Caco-2 (cell line): ENCODE measurements around the gene CD300A. TPM values are rescaled to one million over a fixed set of nuclear protein-coding genes. Genes with fewer than 3 reads are reported as not detected.

Source experiments
- BruUV-seq: library from RNA; stranded (reverse); fragments of 400-500 nt; replicated peaks from 2 replicates; lab custom pipeline; 2021; lab: Mats Ljungman, UMichigan
- CTCF ChIA-PET: fragments of 300-600 bp; sonication (Branson Sonifier 250); formaldehyde crosslinking; loops from one replicate; lab custom pipeline; 2022; ENCODE audit warnings: antibody characterized with exemption; lab: Charles Lee
- POLR2A ChIA-PET: fragments of 300-600 bp; sonication (Branson Sonifier 250); formaldehyde crosslinking; loops from one replicate; lab custom pipeline; 2022; ENCODE audit warnings: antibody characterized with exemption; lab: Charles Lee
- DNase-seq, 2 experiments: peaks; one replicate each; pipeline versions ENCODE4 v3.0.0 to v3.0.0-alpha.2; 2020 to 2022
- H3K27me3 ChIP-seq: replicated peaks from 2 replicates; pipeline ENCODE4 v1.6.0; 2011; ENCODE audit warnings: low read length; ENCODE audit not compliant: control insufficient read depth, insufficient read depth
- H3K36me3 ChIP-seq: 2 replicates; pipeline ENCODE4 v1.5.1; 2011; ENCODE audit warnings: low read length; ENCODE audit not compliant: control insufficient read depth, insufficient read depth
- H3K4me1 ChIP-seq: fragments of 250-450 bp; sonication (Bioruptor Pico); 2 replicates; pipeline ENCODE4 v1.5.1; 2020; ENCODE audit warnings: mild to moderate bottlenecking
- H3K4me3 ChIP-seq: 2 replicates; pipeline ENCODE4 v1.5.1; 2011; ENCODE audit warnings: low read depth, mild to moderate bottlenecking, control low read depth, low read length
- H3K9me3 ChIP-seq: fragments of 250-450 bp; sonication (Bioruptor Pico); 2 replicates; pipeline ENCODE4 v1.5.1; 2020; ENCODE audit warnings: mild to moderate bottlenecking, moderate library complexity
- H3K27ac Mint-ChIP-seq: one replicate; pipeline ENCODE4 v1.8.0; 2022; ENCODE audit warnings: mixed read lengths; ENCODE audit not compliant: unreplicated experiment
- H3K27me3 Mint-ChIP-seq: one replicate; pipeline ENCODE4 v1.8.0; 2022; ENCODE audit warnings: mixed read lengths; ENCODE audit not compliant: insufficient read depth, unreplicated experiment
- H3K36me3 Mint-ChIP-seq: one replicate; pipeline ENCODE4 v1.8.0; 2022; ENCODE audit warnings: mild to moderate bottlenecking, mixed read lengths; ENCODE audit not compliant: insufficient read depth, unreplicated experiment
- H3K4me1 Mint-ChIP-seq: one replicate; pipeline ENCODE4 v1.8.0; 2022; ENCODE audit warnings: low read depth, mixed read lengths; ENCODE audit not compliant: unreplicated experiment
- H3K4me3 Mint-ChIP-seq: one replicate; pipeline ENCODE4 v1.8.0; 2022; ENCODE audit warnings: mild to moderate bottlenecking, moderate library complexity, mixed read lengths; ENCODE audit not compliant: unreplicated experiment
- H3K9me3 Mint-ChIP-seq: one replicate; pipeline ENCODE4 v1.8.0; 2022; ENCODE audit warnings: mixed read lengths; ENCODE audit not compliant: unreplicated experiment
- CTCF ChIP-seq, 2 experiments: fragments of 200-600 bp in 1 of 2; IDR thresholded peaks; 1 replicate in 1 of 2; 2 replicates in 1 of 2; pipeline versions ENCODE4 v1.5.1 to v1.8.0; 2011 to 2022; ENCODE audit warnings: antibody characterized with exemption in 1 of 2, control low read depth in 1 of 2, inconsistent platforms in 1 of 2, low read depth in 1 of 2, low read length in 1 of 2, mild to moderate bottlenecking in 1 of 2, moderate library complexity in 1 of 2; ENCODE audit not compliant: insufficient read depth in 1 of 2, severe bottlenecking in 1 of 2, unreplicated experiment in 1 of 2
- intact Hi-C: fragments of 100-400 bp; cut with micrococcal nuclease; formaldehyde crosslinking; loops from one replicate; pipeline ENCODE4 v1.10.0; 2022; ENCODE audit not compliant: unreplicated experiment
- total RNA-seq: library from RNA; stranded (reverse); gene quantifications from 2 replicates; pipeline ENCODE4 v1.2.3, GENCODE V29; 2022

Gene CD300A
- total RNA-seq, 1 experiment from 2014 or later = not detected

DNA sequence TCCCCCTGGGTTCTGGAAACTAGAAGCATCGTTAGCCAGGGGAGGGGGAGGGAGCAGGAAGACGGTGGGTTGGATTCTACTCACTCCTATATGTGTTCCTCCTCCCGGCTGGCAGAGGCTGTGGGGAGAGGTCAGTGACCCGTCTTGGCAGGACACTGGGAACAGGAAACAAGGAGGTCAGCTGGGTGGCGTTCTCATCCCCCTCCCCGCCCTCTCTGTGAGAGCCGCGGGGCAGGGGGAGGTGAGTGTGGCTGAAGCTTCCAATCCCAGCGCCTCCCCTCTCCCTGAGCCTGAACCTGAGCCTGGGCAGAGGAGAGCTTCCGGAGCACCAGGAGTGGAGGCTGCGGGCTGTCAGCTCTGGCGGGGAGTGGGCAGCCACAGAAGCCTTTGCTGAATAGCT, 22.0 kb upstream of the CD300A start:
- no peaks in the 10 kb centered on the region for H3K9me3 ChIP-seq
- Mint-ChIP-seq H3K27ac (peak overlapping the region; percentile 91), H3K4me3 (no peak overlapping the region), H3K27me3 (no peaks in the 10 kb centered on the region), H3K36me3 (peaks cover 51% of the 10 kb centered on the region), H3K9me3 (no peaks in the 10 kb centered on the region), H3K4me1 (peaks cover 6% of the 10 kb centered on the region)
- H3K36me3 ChIP-seq = peaks cover 8% of the 10 kb centered on the region
- no peak overlapping the region for H3K4me3 ChIP-seq
- ChIA-PET POLR2A (no interaction called here), CTCF (interaction anchor here (0.7 to 1.4 kb wide), 4 partner anchors 10 to 956 kb away, joined by 3 to 7 read pairs (median 4); no protein-coding TSS in a partner anchor)
- intact Hi-C loops = no loop called here
- no peak for DNase-seq
- no TSS peak for BruUV-seq
- H3K4me1 ChIP-seq = peaks cover 18% of the 10 kb centered on the region
- H3K27me3 ChIP-seq = no peaks in the 10 kb centered on the region
- no peak for TF ChIP-seq CTCF (IDR thresholded peaks at IDR 0.05; ENCODE audit: insufficient read depth in 1 of 2, low read depth in 1 of 2, low read length in 1 of 2, severe bottlenecking in 1 of 2, unreplicated experiment in 1 of 2)

GRCh38 chr17:74445158-74445557, 21.3 kb upstream of the CD300A start:
- peaks cover 6% of the 10 kb centered on the region for H3K4me1 Mint-ChIP-seq
- Histone ChIP-seq H3K9me3 (no peaks in the 10 kb centered on the region), H3K27me3 (no peaks in the 10 kb centered on the region), H3K4me3 (no peak overlapping the region), H3K36me3 (peaks cover 8% of the 10 kb centered on the region), H3K4me1 (peaks cover 18% of the 10 kb centered on the region)
- intact Hi-C loops = no loop called here
- ChIA-PET CTCF (interaction anchor here (0.6 to 1.1 kb wide), 3 partner anchors 9 to 957 kb away, joined by 3 read pairs; no protein-coding TSS in a partner anchor), POLR2A (no interaction called here)
- no peak overlapping the region for H3K4me3 Mint-ChIP-seq
- no peaks in the 10 kb centered on the region for H3K27me3 Mint-ChIP-seq
- no peak overlapping the region for H3K27ac Mint-ChIP-seq
- no TSS peak for BruUV-seq
- H3K36me3 Mint-ChIP-seq = peaks cover 44% of the 10 kb centered on the region
- DNase-seq = no peak
- H3K9me3 Mint-ChIP-seq = no peaks in the 10 kb centered on the region
- TF ChIP-seq CTCF (IDR thresholded peaks at IDR 0.05; ENCODE audit: insufficient read depth in 1 of 2, low read depth in 1 of 2, low read length in 1 of 2, severe bottlenecking in 1 of 2, unreplicated experiment in 1 of 2) = no peak

- no peak for DNase-seq
- H3K4me1 ChIP-seq = peaks cover 17% of the 10 kb centered on the region
- CTCF ChIA-PET = interaction anchor here (0.6 kb wide), 1 partner anchor 9 kb away, joined by 4 read pairs; no protein-coding TSS in a partner anchor
- H3K27me3 Mint-ChIP-seq = no peaks in the 10 kb centered on the region
- no peak for TF ChIP-seq CTCF (IDR thresholded peaks at IDR 0.05; ENCODE audit: insufficient read depth in 1 of 2, low read depth in 1 of 2, low read length in 1 of 2, severe bottlenecking in 1 of 2, unreplicated experiment in 1 of 2)
- peaks cover 6% of the 10 kb centered on the region for H3K4me1 Mint-ChIP-seq
- H3K27ac Mint-ChIP-seq = no peak overlapping the region
- peaks cover 38% of the 10 kb centered on the region for H3K36me3 Mint-ChIP-seq
- H3K4me3 Mint-ChIP-seq = no peak overlapping the region
- intact Hi-C loops = no loop called here
- H3K9me3 ChIP-seq = no peaks in the 10 kb centered on the region
- POLR2A ChIA-PET = no interaction called here
- no peaks in the 10 kb centered on the region for H3K27me3 ChIP-seq
- peaks cover 8% of the 10 kb centered on the region for H3K36me3 ChIP-seq
- H3K4me3 ChIP-seq = no peak overlapping the region
- H3K9me3 Mint-ChIP-seq = no peaks in the 10 kb centered on the region
- no TSS peak for BruUV-seq
Measured at GRCh38 chr17:74446551-74447500, 19.6 kb upstream of the CD300A start.
